HUES6 (cell line): ENCODE results near the gene PAPLN.

Experiments
- H3K27ac ChIP-seq: 2 replicates; pipeline ENCODE4 v1.7.0; 2013; ENCODE audit warnings: low read depth, mild to moderate bottlenecking, low read length, inconsistent platforms
- H3K27me3 ChIP-seq: 2 replicates; pipeline ENCODE4 v1.6.1; 2013; ENCODE audit warnings: low read length; ENCODE audit not compliant: control insufficient read depth, insufficient read depth
- H3K36me3 ChIP-seq: 2 replicates; pipeline ENCODE4 v1.6.1; 2013; ENCODE audit warnings: low read length; ENCODE audit not compliant: control insufficient read depth, insufficient read depth
- H3K4me1 ChIP-seq: 2 replicates; pipeline ENCODE4 v1.6.1; 2013; ENCODE audit warnings: low read length; ENCODE audit not compliant: control insufficient read depth, insufficient read depth
- H3K4me3 ChIP-seq: 2 replicates; pipeline ENCODE4 v1.5.1; 2013; ENCODE audit warnings: low read depth, low read length
- H3K9ac ChIP-seq: one replicate; pipeline ENCODE4 v1.6.1; 2013; ENCODE audit warnings: mild to moderate bottlenecking, low read length
- H3K9me3 ChIP-seq: 2 replicates; pipeline ENCODE4 v1.6.1; 2013; ENCODE audit warnings: low read depth, low read length; ENCODE audit not compliant: control insufficient read depth, insufficient read depth

Gene PAPLN

DNA sequence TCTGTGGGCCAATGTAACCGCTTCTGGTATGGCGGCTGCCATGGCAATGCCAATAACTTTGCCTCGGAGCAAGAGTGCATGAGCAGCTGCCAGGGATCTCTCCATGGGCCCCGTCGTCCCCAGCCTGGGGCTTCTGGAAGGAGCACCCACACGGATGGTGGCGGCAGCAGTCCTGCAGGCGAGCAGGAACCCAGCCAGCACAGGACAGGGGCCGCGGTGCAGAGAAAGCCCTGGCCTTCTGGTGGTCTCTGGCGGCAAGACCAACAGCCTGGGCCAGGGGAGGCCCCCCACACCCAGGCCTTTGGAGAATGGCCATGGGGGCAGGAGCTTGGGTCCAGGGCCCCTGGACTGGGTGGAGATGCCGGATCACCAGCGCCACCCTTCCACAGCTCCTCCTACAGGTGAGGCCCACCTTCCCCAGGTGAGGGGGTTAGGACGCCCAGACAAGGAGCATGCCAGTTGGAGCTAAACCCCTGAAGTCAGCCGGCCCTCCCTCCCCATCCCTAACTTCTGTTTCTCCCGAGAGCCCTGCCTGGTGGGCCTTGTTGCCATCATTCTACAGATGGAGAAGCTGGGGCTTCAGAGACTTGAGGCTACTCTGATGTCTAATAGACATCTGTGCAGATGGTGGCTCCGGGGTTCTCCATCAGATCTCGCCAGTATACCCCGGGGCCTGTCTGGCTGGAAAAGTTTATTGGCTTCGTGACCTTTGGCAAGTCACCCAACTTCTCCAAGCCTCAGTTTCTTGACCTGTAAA, 25.3 kb downstream of the PAPLN start:
- no peaks in the 10 kb centered on the region for H3K4me1 ChIP-seq
- no peaks in the 10 kb centered on the region for H3K9me3 ChIP-seq
- H3K36me3 ChIP-seq: no peaks in the 10 kb centered on the region; the same call in 1 of the 2 replicates
- no peak overlapping the region for H3K27ac ChIP-seq
- no peak overlapping the region for H3K9ac ChIP-seq
- no peak overlapping the region for H3K4me3 ChIP-seq
- H3K27me3 ChIP-seq: no peaks in the 10 kb centered on the region

DNA sequence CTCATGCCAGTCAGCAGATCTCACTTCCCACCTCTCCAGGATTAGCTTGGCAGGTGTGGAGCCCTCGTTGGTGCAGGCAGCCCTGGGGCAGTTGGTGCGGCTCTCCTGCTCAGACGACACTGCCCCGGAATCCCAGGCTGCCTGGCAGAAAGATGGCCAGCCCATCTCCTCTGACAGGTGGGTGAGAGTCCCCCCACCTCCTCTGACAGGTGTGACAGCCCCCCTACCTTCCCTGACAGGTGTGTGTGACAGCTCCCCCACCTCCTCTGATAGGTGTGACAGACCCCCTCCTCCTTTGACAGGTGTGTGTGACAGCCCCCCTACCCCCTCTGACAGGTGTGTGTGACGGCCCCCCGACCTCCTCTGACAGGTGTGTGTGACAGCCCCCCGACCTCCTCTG, 26.3 kb downstream of the PAPLN start:
- Histone ChIP-seq H3K4me1 (no peaks in the 10 kb centered on the region), H3K27me3 (no peaks in the 10 kb centered on the region), H3K9ac (no peak overlapping the region), H3K4me3 (no peak overlapping the region), H3K36me3 (no peaks in the 10 kb centered on the region; the same call in 1 of the 2 replicates), H3K9me3 (no peaks in the 10 kb centered on the region), H3K27ac (no peak overlapping the region)

DNA sequence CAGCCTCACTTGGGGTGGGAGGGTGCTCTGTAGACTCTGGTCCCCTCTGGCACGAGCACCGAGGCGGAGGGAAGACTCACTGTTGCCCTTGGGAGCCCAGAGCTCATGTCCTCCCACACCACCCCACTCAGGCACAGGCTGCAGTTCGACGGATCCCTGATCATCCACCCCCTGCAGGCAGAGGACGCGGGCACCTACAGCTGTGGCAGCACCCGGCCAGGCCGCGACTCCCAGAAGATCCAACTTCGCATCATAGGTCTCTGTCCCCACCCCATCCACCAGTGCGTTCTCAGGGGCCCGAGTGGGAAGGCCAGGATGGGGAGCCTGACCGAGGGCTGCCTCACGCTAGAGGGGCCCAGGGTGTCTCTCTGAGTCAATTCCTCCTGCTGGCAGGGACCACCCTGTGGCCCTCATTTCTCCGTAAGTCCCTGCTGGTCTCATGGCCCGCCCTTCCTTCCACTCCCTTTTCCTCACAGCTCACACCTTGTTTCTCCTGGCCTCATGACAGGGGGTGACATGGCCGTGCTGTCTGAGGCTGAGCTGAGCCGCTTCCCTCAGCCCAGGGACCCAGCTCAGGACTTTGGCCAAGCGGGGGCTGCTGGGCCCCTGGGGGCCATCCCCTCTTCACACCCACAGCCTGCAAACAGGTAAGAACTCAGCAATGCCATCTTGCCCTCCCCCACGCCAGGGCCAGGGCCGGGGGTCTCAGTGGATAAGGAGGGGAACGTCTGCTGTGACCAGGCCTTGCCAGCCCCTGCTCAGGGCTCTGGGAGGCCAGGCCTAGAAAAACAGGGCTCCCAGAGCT, 27.0 kb downstream of the PAPLN start:
- H3K36me3 ChIP-seq: no peaks in the 10 kb centered on the region; the same call in 1 of the 2 replicates
- no peak overlapping the region for H3K9ac ChIP-seq
- no peak overlapping the region for H3K27ac ChIP-seq
- no peaks in the 10 kb centered on the region for H3K27me3 ChIP-seq
- no peaks in the 10 kb centered on the region for H3K9me3 ChIP-seq
- no peak overlapping the region for H3K4me3 ChIP-seq
- H3K4me1 ChIP-seq: no peaks in the 10 kb centered on the region

DNA sequence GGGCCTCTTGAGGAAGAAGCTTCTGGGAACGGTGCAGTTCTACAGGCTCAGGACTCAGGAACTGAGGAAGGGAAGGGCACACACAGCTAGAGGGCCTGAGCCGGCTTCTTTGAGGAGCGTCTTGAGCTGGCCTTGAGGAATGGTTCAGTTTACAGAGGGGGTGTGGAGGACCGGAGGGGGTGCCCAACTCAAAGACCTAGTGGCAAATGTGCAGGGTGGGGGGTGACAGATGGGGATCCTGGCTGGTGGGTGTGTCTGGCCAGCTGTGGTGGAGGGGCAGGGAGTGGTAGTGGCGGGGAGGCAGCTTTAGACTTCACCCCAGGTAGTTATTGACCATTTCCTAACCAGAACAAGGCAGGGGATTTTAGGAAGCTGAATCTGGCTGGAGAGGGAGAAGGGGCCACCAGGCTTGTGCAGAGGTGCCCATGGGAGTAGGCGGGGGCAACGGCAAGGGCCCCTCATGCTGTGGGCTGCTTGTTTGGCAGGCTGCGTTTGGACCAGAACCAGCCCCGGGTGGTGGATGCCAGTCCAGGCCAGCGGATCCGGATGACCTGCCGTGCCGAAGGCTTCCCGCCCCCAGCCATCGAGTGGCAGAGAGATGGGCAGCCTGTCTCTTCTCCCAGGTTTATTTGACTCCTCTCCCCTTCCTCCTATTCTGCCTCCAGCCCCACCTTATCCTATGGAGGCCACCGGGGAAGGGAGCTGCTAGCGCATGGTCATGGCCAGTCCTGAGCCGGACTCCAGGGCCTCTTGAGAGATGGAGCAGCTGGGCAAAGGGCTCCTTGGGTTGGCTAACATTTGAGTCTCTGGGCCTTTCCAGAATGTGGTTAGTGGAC, 27.8 kb downstream of the PAPLN start:
- Histone ChIP-seq H3K27me3 (no peaks in the 10 kb centered on the region), H3K36me3 (no peaks in the 10 kb centered on the region; the same call in 1 of the 2 replicates), H3K4me3 (no peak overlapping the region), H3K9me3 (no peaks in the 10 kb centered on the region), H3K27ac (no peak overlapping the region), H3K4me1 (no peaks in the 10 kb centered on the region), H3K9ac (no peak overlapping the region)

DNA sequence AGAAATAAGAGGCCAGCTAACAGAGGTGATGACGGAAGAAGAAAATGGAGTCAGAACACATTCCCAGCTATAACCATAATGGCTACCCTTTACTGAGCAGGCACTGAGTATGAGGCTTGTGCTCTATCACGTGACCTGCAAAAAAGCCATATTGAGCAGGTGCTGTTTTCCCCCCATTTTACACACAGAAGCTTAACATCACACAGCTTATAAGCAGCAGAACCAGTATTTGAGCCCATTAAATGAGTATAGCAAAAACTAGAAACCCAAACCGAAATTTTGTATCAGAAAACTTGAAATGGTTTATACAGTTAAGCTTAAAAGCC, 28.4 kb downstream of the PAPLN start:
- peaks cover 5% of the 10 kb centered on the region; the same call in 1 of the 2 replicates for H3K4me1 ChIP-seq
- H3K27ac ChIP-seq: no peak overlapping the region
- H3K9ac ChIP-seq: no peak overlapping the region
- peaks cover 5% of the 10 kb centered on the region for H3K27me3 ChIP-seq
- no peaks in the 10 kb centered on the region for H3K9me3 ChIP-seq
- H3K36me3 ChIP-seq: no peaks in the 10 kb centered on the region; the same call in 1 of the 2 replicates
- H3K4me3 ChIP-seq: no peak overlapping the region

DNA sequence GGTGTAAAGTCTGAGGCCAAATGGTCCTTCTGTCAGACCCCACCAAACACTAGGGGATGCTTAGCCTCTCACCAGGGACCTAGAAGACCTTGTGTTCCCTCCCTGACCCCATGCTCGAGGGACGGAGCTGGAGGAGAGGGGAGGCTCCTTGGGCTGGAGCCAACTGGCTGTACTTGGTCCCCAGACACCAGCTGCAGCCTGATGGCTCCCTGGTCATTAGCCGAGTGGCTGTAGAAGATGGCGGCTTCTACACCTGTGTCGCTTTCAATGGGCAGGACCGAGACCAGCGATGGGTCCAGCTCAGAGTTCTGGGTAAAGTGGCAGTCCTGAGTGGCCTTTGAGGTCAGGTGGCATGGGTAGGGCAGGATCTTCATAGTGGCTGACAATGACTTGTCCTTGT, 29.0 kb downstream of the PAPLN start:
- H3K9ac ChIP-seq: no peak overlapping the region
- no peaks in the 10 kb centered on the region; the same call in 1 of the 2 replicates for H3K36me3 ChIP-seq
- H3K27ac ChIP-seq: no peak overlapping the region
- peaks cover 5% of the 10 kb centered on the region; the same call in 1 of the 2 replicates for H3K4me1 ChIP-seq
- H3K4me3 ChIP-seq: no peak overlapping the region
- H3K9me3 ChIP-seq: no peaks in the 10 kb centered on the region
- H3K27me3 ChIP-seq: peaks cover 9% of the 10 kb centered on the region

DNA sequence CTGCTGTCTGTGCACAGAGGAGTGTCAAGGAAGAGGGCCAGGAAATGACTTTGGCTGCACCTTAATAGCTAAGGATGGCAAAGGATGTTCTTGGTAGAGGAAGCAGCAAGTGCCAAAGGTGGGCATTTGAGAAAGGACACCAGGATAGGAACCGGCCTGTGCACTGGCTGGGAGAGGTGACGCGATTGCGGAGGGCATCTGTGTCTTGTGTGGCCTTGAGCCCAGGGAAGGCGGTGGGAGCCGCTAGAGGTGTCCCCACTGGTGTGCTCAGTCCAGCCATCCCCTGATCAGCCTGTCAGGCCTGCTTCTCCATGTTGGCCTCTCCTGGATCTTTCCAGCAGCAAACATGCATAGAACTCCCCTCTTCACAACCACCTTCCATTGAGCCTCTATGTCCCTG, 30.2 kb downstream of the PAPLN start:
- Histone ChIP-seq H3K9me3 (no peaks in the 10 kb centered on the region), H3K4me1 (peaks cover 5% of the 10 kb centered on the region; the same call in 1 of the 2 replicates), H3K4me3 (no peak overlapping the region), H3K9ac (no peak overlapping the region), H3K27ac (no peak overlapping the region), H3K36me3 (peaks cover 3% of the 10 kb centered on the region), H3K27me3 (peaks cover 9% of the 10 kb centered on the region)

DNA sequence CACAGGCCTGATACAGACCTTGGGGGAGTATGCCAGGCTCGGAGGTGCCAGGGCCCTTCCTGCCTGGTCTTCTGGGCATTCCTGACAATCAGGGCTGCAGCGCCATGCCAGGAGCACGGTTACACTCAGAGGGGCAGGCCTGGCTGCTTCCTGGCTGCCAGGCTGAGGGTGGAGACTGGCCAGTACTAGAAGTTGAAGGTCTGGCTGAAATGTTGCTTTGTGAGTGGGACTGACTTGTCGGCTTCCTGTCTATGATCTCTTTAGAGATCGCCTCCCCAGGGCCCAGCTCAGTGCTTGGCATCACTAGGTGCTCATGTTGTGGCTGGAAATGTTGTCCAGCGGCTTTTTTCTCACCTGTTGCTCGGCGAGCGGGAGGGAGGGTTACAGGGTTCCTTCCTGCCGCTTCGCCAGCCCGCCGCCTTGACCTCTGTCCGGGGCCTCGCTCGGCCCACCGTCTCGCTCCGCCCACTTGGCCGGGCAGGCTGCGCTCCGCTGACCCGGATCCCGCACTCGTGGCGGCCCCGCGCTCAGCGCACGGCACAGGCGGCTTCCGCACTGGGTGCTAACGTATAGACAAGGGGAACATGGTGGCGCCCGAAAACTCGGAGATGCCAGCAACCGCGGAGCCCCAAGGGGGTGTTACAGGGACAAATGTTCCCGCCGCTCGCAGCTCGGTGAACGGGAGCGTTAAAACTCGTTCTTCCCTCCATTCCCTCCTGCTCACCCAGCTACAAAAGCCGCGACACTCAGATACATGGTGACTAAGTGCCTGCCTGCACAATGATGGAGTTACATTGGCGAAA, 32.6 kb downstream of the PAPLN start:
- no peak overlapping the region for H3K27ac ChIP-seq
- no peak overlapping the region for H3K9ac ChIP-seq
- H3K4me3 ChIP-seq: peak overlapping the region; percentile 42
- H3K36me3 ChIP-seq: peaks cover 14% of the 10 kb centered on the region
- H3K9me3 ChIP-seq: no peaks in the 10 kb centered on the region
- peaks cover 5% of the 10 kb centered on the region; the same call in 1 of the 2 replicates for H3K4me1 ChIP-seq
- peaks cover 9% of the 10 kb centered on the region for H3K27me3 ChIP-seq

DNA sequence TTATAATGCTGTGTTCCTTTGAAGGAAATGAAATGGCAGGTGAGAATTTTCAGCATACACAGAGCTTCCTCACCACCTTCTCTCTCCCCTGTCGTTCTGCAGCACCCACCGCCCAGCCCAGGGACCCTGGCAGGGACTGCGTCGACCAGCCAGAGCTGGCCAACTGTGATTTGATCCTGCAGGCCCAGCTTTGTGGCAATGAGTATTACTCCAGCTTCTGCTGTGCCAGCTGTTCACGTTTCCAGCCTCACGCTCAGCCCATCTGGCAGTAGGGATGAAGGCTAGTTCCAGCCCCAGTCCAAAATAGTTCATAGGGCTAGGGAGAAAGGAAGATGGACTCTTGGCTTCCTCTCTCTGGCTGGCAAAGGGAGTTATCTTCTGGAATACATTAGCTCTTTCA, 35.1 kb downstream of the PAPLN start:
- H3K9ac ChIP-seq: no peak overlapping the region
- H3K27ac ChIP-seq: no peak overlapping the region
- peaks cover 9% of the 10 kb centered on the region for H3K27me3 ChIP-seq

DNA sequence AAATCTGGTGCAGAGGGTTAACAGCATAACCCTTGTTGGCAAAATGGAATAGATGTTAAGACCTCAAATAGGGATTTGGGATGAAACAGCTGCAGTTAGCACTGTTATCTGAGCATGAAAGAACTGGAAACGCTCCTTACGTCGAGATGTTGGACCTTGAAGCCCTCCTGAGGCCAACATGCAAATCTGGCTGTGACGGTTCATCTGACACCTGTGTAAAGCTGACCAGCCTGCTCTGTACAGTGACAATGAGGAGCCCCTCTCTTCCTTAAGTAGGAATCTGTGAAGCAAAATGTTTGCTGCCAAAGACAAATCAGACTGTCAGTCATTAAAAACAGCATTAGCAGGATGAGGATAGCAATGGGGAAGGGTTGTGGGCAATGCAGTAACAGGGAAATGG, 36.5 kb downstream of the PAPLN start:
- Histone ChIP-seq H3K27ac (no peak overlapping the region), H3K4me3 (no peak overlapping the region), H3K36me3 (peaks cover 38% of the 10 kb centered on the region), H3K27me3 (peaks cover 9% of the 10 kb centered on the region), H3K9ac (no peak overlapping the region), H3K4me1 (peaks cover 8% of the 10 kb centered on the region; the same call in 1 of the 2 replicates), H3K9me3 (no peaks in the 10 kb centered on the region)

More for the DNA sequence above, 35.1 kb downstream of the PAPLN start:
- H3K4me1 ChIP-seq: peaks cover 8% of the 10 kb centered on the region; the same call in 1 of the 2 replicates
- peaks cover 36% of the 10 kb centered on the region for H3K36me3 ChIP-seq
- H3K4me3 ChIP-seq: no peak overlapping the region
- H3K9me3 ChIP-seq: no peaks in the 10 kb centered on the region
